SK-N-SH (cell line): ENCODE results near the gene USP8. TPM values are rescaled to one million over a fixed set of nuclear protein-coding genes. Genes with fewer than 3 reads are reported as not detected.
"Not testable (repeated sequence)": the region's sequence is repeated elsewhere in the genome, so short reads cannot be mapped to it uniquely, and the experiment has no call there.

Experiments
- CTCF ChIA-PET: fragments of 300-600, 350-600 bp; formaldehyde crosslinking; extraction: SDS; loops from one replicate; lab custom pipeline; 2021; lab: Yijun Ruan, JAX
- POLR2A ChIA-PET: fragments of 350-600 bp; sonication (Branson Sonifier 250); formaldehyde crosslinking; extraction: SDS; loops from one replicate; lab custom pipeline; 2020; ENCODE audit warnings: antibody characterized with exemption, inconsistent platforms; lab: Yijun Ruan, JAX
- DNase-seq: peaks from one replicate; pipeline ENCODE4 v3.0.0; 2012
- H2AFZ ChIP-seq: fragments of 200-600 bp; sonication (generic); 2 replicates; pipeline ENCODE4 v1.8.1; 2016; ENCODE audit warnings: antibody characterized with exemption, mild to moderate bottlenecking, low read depth
- H3F3A ChIP-seq: fragments of 200-600 bp; sonication (generic); replicated peaks from 2 replicates; pipeline ENCODE3; 2016; ENCODE audit warnings: antibody characterized with exemption, mild to moderate bottlenecking; ENCODE audit not compliant: insufficient read depth
- H3K27ac ChIP-seq, 2 experiments: fragments of 200-500 bp in 1 of 2; fragments of 200-600 bp in 1 of 2; sonication (Bioruptor generic) in 1 of 2; sonication (generic), shearing (Covaris generic) in 1 of 2; 2 replicates each; pipeline versions ENCODE4 v1.5.1 to v1.6.1; 2014 to 2016; ENCODE audit warnings: low read depth in 2 of 2, inconsistent platforms in 1 of 2, low read length in 1 of 2, mild to moderate bottlenecking in 1 of 2, mixed read lengths in 1 of 2
- H3K27me3 ChIP-seq: fragments of 200-600 bp; sonication (generic), shearing (Covaris generic); 2 replicates; pipeline ENCODE4 v1.6.1; 2016; ENCODE audit warnings: mixed run types; ENCODE audit not compliant: insufficient read depth
- H3K36me3 ChIP-seq, 2 experiments: fragments of 200-500 bp in 1 of 2; fragments of 200-600 bp in 1 of 2; sonication (Bioruptor generic) in 1 of 2; sonication (generic) in 1 of 2; replicated peaks in 1 of 2; 2 replicates each; pipeline versions ENCODE3 to v1.5.1; 2014 to 2016; ENCODE audit warnings: low read length in 1 of 2, mild to moderate bottlenecking in 1 of 2; ENCODE audit not compliant: insufficient read depth in 2 of 2, control insufficient read depth in 1 of 2
- H3K4me1 ChIP-seq, 2 experiments: fragments of 200-500 bp in 1 of 2; fragments of 200-600 bp in 1 of 2; sonication (Bioruptor generic) in 1 of 2; sonication (generic), shearing (Covaris generic) in 1 of 2; 2 replicates each; pipeline versions ENCODE4 v1.5.1 to v1.6.1; 2014 to 2016; ENCODE audit warnings: low read depth in 1 of 2, low read length in 1 of 2, mixed run types in 1 of 2; ENCODE audit not compliant: insufficient read depth in 2 of 2, control insufficient read depth in 1 of 2
- H3K4me2 ChIP-seq: fragments of 200-600 bp; sonication (generic), shearing (Covaris generic); 2 replicates; pipeline ENCODE4 v1.6.1; 2017; ENCODE audit warnings: mixed run types
- H3K4me3 ChIP-seq, 2 experiments: fragments of 200-500 bp in 1 of 2; fragments of 200-600 bp in 1 of 2; sonication (Bioruptor generic) in 1 of 2; sonication (generic), shearing (Covaris generic) in 1 of 2; 2 replicates each; pipeline versions ENCODE4 v1.5.1 to v1.8.1; 2014 to 2016; ENCODE audit warnings: low read depth in 2 of 2, inconsistent platforms in 1 of 2, low read length in 1 of 2, mild to moderate bottlenecking in 1 of 2, mixed read lengths in 1 of 2, moderate library complexity in 1 of 2
- H3K79me2 ChIP-seq: fragments of 200-600 bp; sonication (generic); 2 replicates; pipeline ENCODE4 v1.8.1; 2017; ENCODE audit warnings: mild to moderate bottlenecking; ENCODE audit not compliant: insufficient read depth
- H3K9ac ChIP-seq: fragments of 200-600 bp; sonication (generic); 2 replicates; pipeline ENCODE4 v1.6.1; 2017; ENCODE audit warnings: mixed run types
- H3K9me2 ChIP-seq: fragments of 200-600 bp; sonication (generic); 2 replicates; pipeline ENCODE4 v1.6.1; 2017; ENCODE audit warnings: mixed run types
- H3K9me3 ChIP-seq: fragments of 200-600 bp; sonication (generic); 2 replicates; pipeline ENCODE4 v1.6.1; 2017; ENCODE audit warnings: mixed run types, mild to moderate bottlenecking, moderate library complexity
- H4K20me1 ChIP-seq: fragments of 200-600 bp; sonication (generic); 2 replicates; pipeline ENCODE4 v1.6.1; 2017; ENCODE audit warnings: mild to moderate bottlenecking, mixed run types; ENCODE audit not compliant: insufficient read depth
- EP300 ChIP-seq, 2 experiments: IDR thresholded peaks; 2 replicates each; pipeline versions ENCODE4 v1.4.0 to v1.6.1; 2012; ENCODE audit warnings: borderline replicate concordance in 1 of 2, low read depth in 1 of 2, low read length in 1 of 2
- FOSL2 ChIP-seq: IDR thresholded peaks from 2 replicates; pipeline ENCODE4 v1.4.0; 2012; ENCODE audit warnings: low read depth, mild to moderate bottlenecking, moderate library complexity, borderline replicate concordance
- FOXJ3 ChIP-seq: sonication (generic); formaldehyde crosslinking; IDR thresholded peaks from 2 replicates; pipeline ENCODE4 v1.5.1; 2020; ENCODE audit warnings: mild to moderate bottlenecking, missing genetic modification reagents
- GABPA ChIP-seq: IDR thresholded peaks from 2 replicates; pipeline ENCODE4 v1.4.0; 2012; ENCODE audit warnings: low read depth, mild to moderate bottlenecking
- GATA2 ChIP-seq: sonication (generic); formaldehyde crosslinking; IDR thresholded peaks from 2 replicates; pipeline ENCODE4 v1.5.0; 2020; ENCODE audit warnings: mild to moderate bottlenecking, missing genetic modification reagents
- MXI1 ChIP-seq: IDR thresholded peaks from 2 replicates; pipeline ENCODE4 v1.6.1; 2012; ENCODE audit warnings: mild to moderate bottlenecking, low read depth, low read length, improper control_type of control experiment
- NFIC ChIP-seq: IDR thresholded peaks from 2 replicates; pipeline ENCODE4 v1.4.0; 2012; ENCODE audit warnings: borderline replicate concordance
- POLR2AphosphoS5 ChIP-seq: IDR thresholded peaks from 2 replicates; pipeline ENCODE4 v1.6.1; 2012; ENCODE audit warnings: low read depth, low read length
- RAD21 ChIP-seq: IDR thresholded peaks from 2 replicates; pipeline ENCODE4 v1.6.1; 2012; ENCODE audit warnings: mild to moderate bottlenecking, low read length
- RFX5 ChIP-seq: IDR thresholded peaks from 2 replicates; pipeline ENCODE4 v1.6.1; 2012; ENCODE audit warnings: mild to moderate bottlenecking, improper control_type of control experiment, low read length
- RXRA ChIP-seq: IDR thresholded peaks from 2 replicates; pipeline ENCODE4 v1.4.0; 2012; ENCODE audit warnings: low read depth, mild to moderate bottlenecking, borderline replicate concordance
- TAF1 ChIP-seq: IDR thresholded peaks from 2 replicates; pipeline ENCODE4 v1.6.1; 2012; ENCODE audit warnings: low read depth, mild to moderate bottlenecking, low read length, moderate library complexity, borderline replicate concordance
- TCF12 ChIP-seq: IDR thresholded peaks from 2 replicates; pipeline ENCODE4 v1.4.0; 2012
- YY1 ChIP-seq: IDR thresholded peaks from 2 replicates; pipeline ENCODE4 v1.4.0; 2012; ENCODE audit warnings: low read depth, mild to moderate bottlenecking
- ZBTB33 ChIP-seq: IDR thresholded peaks from 2 replicates; pipeline ENCODE4 v1.4.0; 2012; ENCODE audit warnings: low read depth, borderline replicate concordance
- WGBS: methylation state at CpG from one replicate; pipeline ENCODE4 v1.1.6; 2017; ENCODE audit warnings: low lambda C conversion rate; 5-methylcytosine and 5-hydroxymethylcytosine counted together
- polyA plus RNA-seq, 3 experiments: library from polyadenylated mRNA; depleted of rRNA; stranded (reverse); fragments of >200 nt; gene quantifications; 2 replicates each; pipeline ENCODE4 v1.2.3, GENCODE V29; 2012
- TF ChIP-seq, protein P1 (sequence below): fragments of 200-600 bp; sonication (generic); IDR thresholded peaks from 2 replicates; pipeline ENCODE4 v1.6.1; 2017; ENCODE audit warnings: antibody characterized with exemption, mild to moderate bottlenecking, moderate library complexity
- TF ChIP-seq, protein P2 (sequence below): IDR thresholded peaks from 2 replicates; pipeline ENCODE4; 2012

USP8 gene
- polyA plus RNA-seq, 1 of the 3 experiments (the other 2 are of a cell fraction): 23.4 TPM

- TF ChIP-seq GATA2 (CRISPR knock-in tag) (no peak), ZBTB33 (no peak), POLR2AphosphoS5 (no peak)
Observed at GRCh38 chr15:50418041-50418583, 6.1 kb upstream of the USP8 start (continued).

DNA sequence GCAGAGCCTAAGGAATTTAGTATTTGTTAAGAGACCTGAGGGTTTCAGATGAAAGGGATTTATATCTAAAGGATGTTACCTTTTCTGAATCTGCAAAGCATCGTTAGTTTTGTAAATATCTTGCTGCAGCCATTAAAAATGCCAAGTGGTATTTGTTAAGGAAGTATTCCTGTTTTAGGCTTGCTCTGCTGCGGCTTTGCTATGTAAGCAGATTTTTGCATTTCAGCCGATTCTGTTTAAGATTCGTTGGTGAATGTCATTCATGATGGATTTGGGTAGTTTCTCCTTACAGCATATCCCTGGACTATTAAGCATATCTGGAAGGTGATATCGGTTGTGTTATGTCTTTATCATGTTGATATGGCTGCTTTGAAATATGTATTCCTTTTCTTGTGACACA, 1.0 kb downstream of the USP8 start:
- DNase-seq: no peak
- Histone ChIP-seq H3K36me3 (peaks cover 0 to 4% of the 10 kb centered on the region in 2 experiments), H3K9me2 (no peaks in the 10 kb centered on the region), H3K27ac (peak overlapping the region in 1 of 2 experiments; percentile 90; a peak in 1 of 4 replicates), H3F3A (no peaks in the 10 kb centered on the region), H3K4me3 (peak overlapping the region; percentile 80 to 98), H2AFZ (peak overlapping the region; percentile 90; the same call in 1 of the 2 replicates), H3K4me2 (peak overlapping the region; percentile 85), H4K20me1 (peaks cover 7% of the 10 kb centered on the region; the same call in 1 of the 2 replicates), H3K27me3 (no peaks in the 10 kb centered on the region), H3K9ac (peak overlapping the region; percentile 83), H3K9me3 (no peaks in the 10 kb centered on the region), H3K79me2 (peaks cover 59% of the 10 kb centered on the region), H3K4me1 (peaks cover 0 to 2% of the 10 kb centered on the region in 2 experiments; a peak in 3 of 4 replicates)
- TF ChIP-seq TAF1 (no peak), FOXJ3 (CRISPR knock-in tag) (no peak), RXRA (no peak), GABPA (no peak), EP300 (IDR thresholded peaks at IDR 0.05; ENCODE audit: borderline replicate concordance in 1 of 2, low read depth in 1 of 2, low read length in 1 of 2) (no peak), FOSL2 (no peak), GATA2 (CRISPR knock-in tag) (no peak), NFIC (no peak), POLR2AphosphoS5 (no peak), TCF12 (no peak), RAD21 (no peak), YY1 (no peak), MXI1 (no peak), RFX5 (no peak)
- TF ChIP-seq, protein P1, sequence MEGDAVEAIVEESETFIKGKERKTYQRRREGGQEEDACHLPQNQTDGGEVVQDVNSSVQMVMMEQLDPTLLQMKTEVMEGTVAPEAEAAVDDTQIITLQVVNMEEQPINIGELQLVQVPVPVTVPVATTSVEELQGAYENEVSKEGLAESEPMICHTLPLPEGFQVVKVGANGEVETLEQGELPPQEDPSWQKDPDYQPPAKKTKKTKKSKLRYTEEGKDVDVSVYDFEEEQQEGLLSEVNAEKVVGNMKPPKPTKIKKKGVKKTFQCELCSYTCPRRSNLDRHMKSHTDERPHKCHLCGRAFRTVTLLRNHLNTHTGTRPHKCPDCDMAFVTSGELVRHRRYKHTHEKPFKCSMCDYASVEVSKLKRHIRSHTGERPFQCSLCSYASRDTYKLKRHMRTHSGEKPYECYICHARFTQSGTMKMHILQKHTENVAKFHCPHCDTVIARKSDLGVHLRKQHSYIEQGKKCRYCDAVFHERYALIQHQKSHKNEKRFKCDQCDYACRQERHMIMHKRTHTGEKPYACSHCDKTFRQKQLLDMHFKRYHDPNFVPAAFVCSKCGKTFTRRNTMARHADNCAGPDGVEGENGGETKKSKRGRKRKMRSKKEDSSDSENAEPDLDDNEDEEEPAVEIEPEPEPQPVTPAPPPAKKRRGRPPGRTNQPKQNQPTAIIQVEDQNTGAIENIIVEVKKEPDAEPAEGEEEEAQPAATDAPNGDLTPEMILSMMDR: no peak
- TF ChIP-seq, protein P2, sequence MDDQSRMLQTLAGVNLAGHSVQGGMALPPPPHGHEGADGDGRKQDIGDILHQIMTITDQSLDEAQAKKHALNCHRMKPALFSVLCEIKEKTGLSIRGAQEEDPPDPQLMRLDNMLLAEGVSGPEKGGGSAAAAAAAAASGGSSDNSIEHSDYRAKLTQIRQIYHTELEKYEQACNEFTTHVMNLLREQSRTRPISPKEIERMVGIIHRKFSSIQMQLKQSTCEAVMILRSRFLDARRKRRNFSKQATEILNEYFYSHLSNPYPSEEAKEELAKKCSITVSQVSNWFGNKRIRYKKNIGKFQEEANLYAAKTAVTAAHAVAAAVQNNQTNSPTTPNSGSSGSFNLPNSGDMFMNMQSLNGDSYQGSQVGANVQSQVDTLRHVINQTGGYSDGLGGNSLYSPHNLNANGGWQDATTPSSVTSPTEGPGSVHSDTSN: no peak
- POLR2A ChIA-PET: no interaction called here
- WGBS: 15% methylated on average over 5 of the region's 5 CpGs
- CTCF ChIA-PET: interaction anchor here (0.7 kb wide), 1 partner anchor 131 kb away, joined by 3 read pairs; no protein-coding TSS in a partner anchor

DNA sequence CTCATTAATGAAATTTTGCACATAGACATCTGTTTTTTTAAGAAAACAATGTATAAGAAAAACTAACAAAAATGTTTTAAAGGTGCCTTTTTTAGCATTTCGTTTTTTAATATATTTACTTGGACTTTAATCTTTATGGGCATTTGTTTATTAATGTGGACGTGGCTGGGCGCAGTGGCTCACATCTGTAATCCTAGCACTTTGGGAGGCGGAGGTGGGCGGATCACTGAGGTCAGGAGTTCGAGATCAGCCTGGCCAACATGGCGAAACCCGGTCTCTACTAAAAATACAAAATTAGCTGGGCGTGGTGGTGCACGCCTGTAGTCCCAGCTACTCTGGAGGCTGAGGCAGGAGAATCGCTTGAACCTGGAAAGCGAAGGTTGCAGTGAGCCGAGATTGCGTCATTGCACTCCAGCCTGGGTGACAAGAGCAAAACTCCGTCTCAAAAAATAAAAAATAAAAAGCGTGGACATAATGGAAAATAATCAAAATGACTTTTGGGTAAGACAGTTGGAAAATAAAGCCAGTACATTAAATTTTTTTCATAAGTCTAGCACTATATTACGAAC, 1.6 kb downstream of the USP8 start:
- POLR2A ChIA-PET, H3K27ac ChIP-seq, H3K36me3 ChIP-seq, H3K27me3 ChIP-seq, H2AFZ ChIP-seq, H3K4me1 ChIP-seq, H3F3A ChIP-seq, DNase-seq, H4K20me1 ChIP-seq, CTCF ChIA-PET, H3K9me3 ChIP-seq, H3K9me2 ChIP-seq: not testable (repeated sequence)
- Histone ChIP-seq H3K4me2 (peak overlapping the region; percentile 85), H3K9ac (peak overlapping the region; percentile 83), H3K4me3 (peak overlapping the region; percentile 80 to 98; a peak in 3 of 4 replicates), H3K79me2 (peaks cover 64% of the 10 kb centered on the region)
- WGBS: 87% methylated on average over 17 of the region's 17 CpGs
